ENCODE results near the gene FLT1. TPM values are rescaled to one million over a fixed set of nuclear protein-coding genes. Genes with fewer than 3 reads are reported as not detected.
A peak's percentile ranks its signal among the peaks of the same experiment; 100 is the strongest.

The FLT1 gene
- total RNA-seq, 2 experiments from 2014 or later: 21.7 to 27.4 TPM

DNA sequence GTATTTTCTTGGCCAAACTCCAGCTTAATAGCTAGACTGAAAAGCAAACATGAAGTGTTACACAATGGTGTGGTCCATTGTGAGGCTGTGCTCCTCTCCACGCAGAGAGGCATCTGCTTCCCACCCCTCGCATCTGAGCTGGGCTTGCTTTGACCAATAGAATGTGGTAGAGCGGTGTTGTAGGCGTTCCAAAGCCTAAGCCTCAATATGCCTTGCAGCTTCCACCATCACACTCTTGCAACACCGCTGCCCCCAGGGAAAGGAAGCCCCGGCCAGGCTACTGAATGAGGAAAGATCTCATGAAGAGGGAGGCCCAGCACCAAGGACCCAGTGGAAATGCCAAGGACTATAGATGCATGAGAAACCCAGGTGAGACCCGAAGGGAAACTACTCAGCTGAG is 9.4 kb downstream of the FLT1 start:
- H3K4me3 Mint-ChIP-seq: no peak overlapping the region
- peaks cover 11% of the 10 kb centered on the region for H3K4me1 Mint-ChIP-seq
- H3K9me3 Mint-ChIP-seq (ENCODE audit: low read depth): no peaks in the 10 kb centered on the region
- CTCF ChIA-PET: interaction anchor here (0.7 kb wide), 1 partner anchor 1191 kb away, joined by 3 read pairs; no protein-coding TSS in a partner anchor
- peaks cover 21% of the 10 kb centered on the region for H3K27me3 Mint-ChIP-seq
- intact Hi-C loops (cut with DNase I, micrococcal nuclease): no loop called here
- peaks cover 15% of the 10 kb centered on the region for H3K36me3 Mint-ChIP-seq (ENCODE audit: low read depth)
- POLR2A ChIA-PET: no interaction called here
- DNase-seq (no peak), ATAC-seq (no peak)
- no peak overlapping the region for H3K27ac Mint-ChIP-seq

DNA sequence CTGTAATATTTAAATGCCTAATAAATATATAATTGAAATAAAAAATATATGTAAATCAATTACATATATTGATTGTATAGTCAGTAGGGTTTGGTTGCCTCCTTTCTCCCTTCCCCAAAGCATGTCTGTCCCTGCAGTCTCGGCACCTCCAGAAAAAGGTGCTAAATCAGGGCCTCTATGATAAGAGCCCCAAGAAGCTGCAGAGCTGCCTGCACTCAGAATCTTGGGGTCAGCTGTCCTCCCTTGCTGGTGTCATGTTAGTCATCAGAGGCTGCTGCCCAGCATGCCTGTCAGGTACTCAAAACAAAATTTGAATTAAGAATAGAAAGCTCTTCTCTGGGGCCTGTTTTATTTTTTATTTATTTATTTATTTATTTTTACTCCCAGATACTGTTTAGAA is 9.8 kb downstream of the FLT1 start:
- ChIA-PET CTCF (no interaction called here), POLR2A (no interaction called here)
- Mint-ChIP-seq H3K27ac (no peak overlapping the region), H3K4me1 (peaks cover 8% of the 10 kb centered on the region), H3K36me3 (ENCODE audit: low read depth) (peaks cover 14% of the 10 kb centered on the region), H3K4me3 (no peak overlapping the region), H3K27me3 (peaks cover 20% of the 10 kb centered on the region), H3K9me3 (ENCODE audit: low read depth) (no peaks in the 10 kb centered on the region)
- DNase-seq (no peak), ATAC-seq (no peak)
- intact Hi-C loops (cut with DNase I, micrococcal nuclease): no loop called here

- peaks cover 8% of the 10 kb centered on the region for H3K36me3 Mint-ChIP-seq (ENCODE audit: low read depth)
- H3K27me3 Mint-ChIP-seq: peaks cover 14% of the 10 kb centered on the region
- ATAC-seq (no peak), DNase-seq (no peak)
- H3K27ac Mint-ChIP-seq: no peak overlapping the region
- intact Hi-C loops (cut with DNase I, micrococcal nuclease): no loop called here
- no peak overlapping the region for H3K4me3 Mint-ChIP-seq
- H3K4me1 Mint-ChIP-seq: no peaks in the 10 kb centered on the region
- H3K9me3 Mint-ChIP-seq (ENCODE audit: low read depth): no peaks in the 10 kb centered on the region
- ChIA-PET CTCF (interaction anchor here (0.6 kb wide), 1 partner anchor 1598 kb away, joined by 3 read pairs; no protein-coding TSS in a partner anchor), POLR2A (no interaction called here)
Measured at GRCh38 chr13:28483313-28483931, 11.5 kb downstream of the FLT1 start.

DNA sequence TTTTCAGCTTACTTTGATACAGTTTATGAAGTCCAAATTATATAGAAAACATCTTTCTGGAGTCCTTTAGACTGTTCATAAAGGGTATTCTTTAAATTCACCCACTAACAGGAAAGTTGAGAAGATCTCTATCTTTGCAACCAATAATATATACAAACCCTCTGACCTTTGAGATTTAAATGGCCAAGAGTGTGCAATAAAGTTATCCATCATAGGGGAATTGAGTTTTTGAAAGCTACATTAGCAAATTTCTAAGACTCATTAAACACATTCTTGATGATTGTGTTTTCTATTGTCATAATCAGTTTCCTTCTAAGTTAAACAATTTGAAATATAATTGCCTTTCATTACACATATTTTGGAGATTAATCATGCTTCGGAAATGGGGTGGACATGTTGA is 15.9 kb downstream of the FLT1 start:
- DNase-seq: no peak
- intact Hi-C loops (cut with DNase I, micrococcal nuclease): no loop called here
- peaks cover 9% of the 10 kb centered on the region for H3K4me1 Mint-ChIP-seq
- H3K9me3 Mint-ChIP-seq (ENCODE audit: low read depth): no peaks in the 10 kb centered on the region
- peaks cover 17% of the 10 kb centered on the region for H3K27me3 Mint-ChIP-seq
- CTCF ChIA-PET: interaction anchor here (1.6 kb wide), 1 partner anchor 11 kb away, joined by 4 read pairs; no protein-coding TSS in a partner anchor
- no peak overlapping the region for H3K27ac Mint-ChIP-seq
- ATAC-seq: no peak
- POLR2A ChIA-PET: no interaction called here
- H3K36me3 Mint-ChIP-seq (ENCODE audit: low read depth): peaks cover 6% of the 10 kb centered on the region
- no peak overlapping the region for H3K4me3 Mint-ChIP-seq

DNA sequence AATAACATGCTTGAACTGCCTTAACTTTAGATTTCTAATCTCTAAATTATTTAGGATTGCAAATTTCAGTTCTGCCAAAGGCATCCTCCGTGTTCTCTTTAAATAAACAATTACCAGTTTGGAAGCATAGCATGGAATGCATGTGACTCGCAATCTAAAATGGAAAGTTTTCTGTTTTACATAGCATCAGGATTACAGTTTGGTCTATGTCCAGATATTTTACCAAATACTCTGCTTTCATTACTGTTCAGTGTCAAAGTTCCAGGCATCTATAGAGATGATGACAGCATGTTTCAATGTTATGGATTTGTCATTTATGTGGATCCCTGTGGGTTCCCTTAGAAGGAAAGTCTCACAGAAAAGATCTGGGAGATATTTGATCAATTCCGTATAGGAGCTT is 16.8 kb downstream of the FLT1 start:
- ATAC-seq (no peak), DNase-seq (no peak)
- H3K9me3 Mint-ChIP-seq (ENCODE audit: low read depth): no peaks in the 10 kb centered on the region
- ChIA-PET CTCF (interaction anchor here (0.5 to 1.6 kb wide), 2 partner anchors 11 to 298 kb away, joined by 3 to 4 read pairs; no protein-coding TSS in a partner anchor), POLR2A (no interaction called here)
- peaks cover 6% of the 10 kb centered on the region for H3K36me3 Mint-ChIP-seq (ENCODE audit: low read depth)
- peaks cover 17% of the 10 kb centered on the region for H3K27me3 Mint-ChIP-seq
- H3K4me3 Mint-ChIP-seq: no peak overlapping the region
- no peak overlapping the region for H3K27ac Mint-ChIP-seq
- peaks cover 9% of the 10 kb centered on the region for H3K4me1 Mint-ChIP-seq
- intact Hi-C loops (cut with DNase I, micrococcal nuclease): no loop called here

GRCh38 chr13:28477709-28477973 is 17.3 kb downstream of the FLT1 start:
- H3K4me3 Mint-ChIP-seq: no peak overlapping the region
- no peak overlapping the region for H3K27ac Mint-ChIP-seq
- ATAC-seq (no peak), DNase-seq (no peak)
- ChIA-PET POLR2A (no interaction called here), CTCF (interaction anchor here (0.5 to 1.6 kb wide), 3 partner anchors 12 to 297 kb away, joined by 3 to 4 read pairs (median 4); no protein-coding TSS in a partner anchor)
- peaks cover 7% of the 10 kb centered on the region for H3K36me3 Mint-ChIP-seq (ENCODE audit: low read depth)
- peaks cover 13% of the 10 kb centered on the region for H3K27me3 Mint-ChIP-seq
- H3K4me1 Mint-ChIP-seq: peaks cover 9% of the 10 kb centered on the region
- H3K9me3 Mint-ChIP-seq (ENCODE audit: low read depth): no peaks in the 10 kb centered on the region
- intact Hi-C loops (cut with DNase I, micrococcal nuclease): no loop called here

GRCh38 chr13:28476919-28477708 is 17.8 kb downstream of the FLT1 start:
- peaks cover 9% of the 10 kb centered on the region for H3K36me3 Mint-ChIP-seq (ENCODE audit: low read depth)
- H3K4me3 Mint-ChIP-seq: no peak overlapping the region
- ATAC-seq (no peak), DNase-seq (no peak)
- ChIA-PET CTCF (interaction anchor here (1.3 to 1.6 kb wide), 2 partner anchors 12 to 27 kb away, joined by 4 read pairs; no protein-coding TSS in a partner anchor), POLR2A (no interaction called here)
- H3K27ac Mint-ChIP-seq: no peak overlapping the region
- H3K4me1 Mint-ChIP-seq: peaks cover 9% of the 10 kb centered on the region
- H3K9me3 Mint-ChIP-seq (ENCODE audit: low read depth): no peaks in the 10 kb centered on the region
- H3K27me3 Mint-ChIP-seq: peaks cover 13% of the 10 kb centered on the region
- intact Hi-C loops (cut with DNase I, micrococcal nuclease): no loop called here

DNA sequence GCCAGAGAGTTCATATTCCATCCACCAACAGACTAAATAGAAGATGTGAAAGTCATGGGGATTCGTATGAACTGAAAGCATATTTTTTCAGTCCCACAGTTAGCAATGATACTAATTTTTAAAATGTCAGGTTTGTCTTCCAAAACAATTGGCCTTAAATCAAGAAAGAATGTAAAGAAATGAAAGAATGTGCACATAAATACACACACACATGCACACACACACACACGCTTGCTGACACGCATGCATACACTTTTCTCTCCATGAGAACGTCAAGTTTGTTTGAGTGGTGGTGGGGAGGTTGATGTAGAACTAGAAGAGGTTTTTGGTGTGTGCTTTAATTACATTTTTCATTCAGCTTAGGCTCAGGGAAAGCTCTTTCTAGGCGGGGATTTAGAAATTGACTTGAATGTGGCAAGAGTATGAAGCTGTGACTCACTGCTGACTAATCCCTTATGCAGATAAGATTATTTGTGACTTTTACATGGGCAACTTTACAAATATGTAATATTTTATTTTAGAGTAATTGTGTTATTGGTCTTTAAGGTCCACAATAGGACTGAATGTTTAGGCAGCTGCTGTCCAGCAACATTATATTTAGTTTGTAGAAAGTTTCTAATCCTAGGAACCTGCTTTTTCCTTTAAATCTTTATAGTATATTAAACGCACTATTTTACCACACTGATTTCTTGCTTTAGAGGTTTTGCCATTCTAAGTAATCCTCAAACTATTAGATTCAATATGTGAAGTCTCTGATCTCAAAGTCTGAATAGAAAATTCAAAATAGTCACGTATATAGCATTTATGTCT is 18.8 kb downstream of the FLT1 start:
- H3K27ac Mint-ChIP-seq: peak overlapping the region; percentile 25
- H3K36me3 Mint-ChIP-seq (ENCODE audit: low read depth): peaks cover 6% of the 10 kb centered on the region
- DNase-seq (no peak), ATAC-seq (peak; percentile 63)
- ChIA-PET POLR2A (no interaction called here), CTCF (interaction anchor here (0.8 to 1.3 kb wide), 2 partner anchors 28 to 836 kb away, joined by 3 to 4 read pairs; no protein-coding TSS in a partner anchor)
- H3K27me3 Mint-ChIP-seq: peaks cover 8% of the 10 kb centered on the region
- H3K4me1 Mint-ChIP-seq: peaks cover 9% of the 10 kb centered on the region
- H3K4me3 Mint-ChIP-seq: no peak overlapping the region
- intact Hi-C loops (cut with DNase I, micrococcal nuclease): no loop called here
- no peaks in the 10 kb centered on the region for H3K9me3 Mint-ChIP-seq (ENCODE audit: low read depth)

- peaks cover 9% of the 10 kb centered on the region for H3K4me1 Mint-ChIP-seq
- H3K27me3 Mint-ChIP-seq: peaks cover 4% of the 10 kb centered on the region
- ATAC-seq (no peak), DNase-seq (no peak)
- H3K4me3 Mint-ChIP-seq: no peak overlapping the region
- H3K36me3 Mint-ChIP-seq (ENCODE audit: low read depth): peaks cover 7% of the 10 kb centered on the region
- intact Hi-C loops (cut with DNase I, micrococcal nuclease): no loop called here
- POLR2A ChIA-PET: no interaction called here
- H3K9me3 Mint-ChIP-seq (ENCODE audit: low read depth): no peaks in the 10 kb centered on the region
- CTCF ChIA-PET: interaction anchor here (0.6 kb wide), 1 partner anchor 170 kb away, joined by 3 read pairs; no protein-coding TSS in a partner anchor
- H3K27ac Mint-ChIP-seq: no peak overlapping the region
Measured at GRCh38 chr13:28474491-28475134, 20.3 kb downstream of the FLT1 start.

DNA sequence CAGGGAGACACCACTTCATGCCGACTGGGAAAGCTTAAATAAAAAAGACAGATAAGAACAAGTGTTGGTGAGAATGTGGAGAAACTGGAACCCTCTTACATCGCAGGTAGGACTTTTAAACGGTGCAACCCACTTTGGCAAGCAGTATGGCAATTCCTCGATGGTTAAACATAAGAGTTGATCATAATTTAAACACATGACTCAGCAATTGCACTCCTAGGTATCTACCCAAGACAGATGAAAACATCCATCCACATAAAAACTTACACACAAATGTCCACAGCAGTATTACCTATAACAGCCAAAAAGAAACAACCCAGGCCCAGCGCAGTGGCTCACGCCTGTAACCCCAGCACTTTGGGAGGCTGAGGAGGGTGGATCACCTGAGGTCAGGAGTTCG is 21.9 kb downstream of the FLT1 start:
- Mint-ChIP-seq H3K4me1 (peaks cover 18% of the 10 kb centered on the region), H3K27ac (no peak overlapping the region), H3K9me3 (ENCODE audit: low read depth) (no peaks in the 10 kb centered on the region), H3K36me3 (ENCODE audit: low read depth) (peaks cover 7% of the 10 kb centered on the region), H3K27me3 (peaks cover 4% of the 10 kb centered on the region), H3K4me3 (no peak overlapping the region)
- DNase-seq (no peak), ATAC-seq (no peak)
- ChIA-PET CTCF (no interaction called here), POLR2A (no interaction called here)
- intact Hi-C loops (cut with DNase I, micrococcal nuclease): no loop called here

DNA sequence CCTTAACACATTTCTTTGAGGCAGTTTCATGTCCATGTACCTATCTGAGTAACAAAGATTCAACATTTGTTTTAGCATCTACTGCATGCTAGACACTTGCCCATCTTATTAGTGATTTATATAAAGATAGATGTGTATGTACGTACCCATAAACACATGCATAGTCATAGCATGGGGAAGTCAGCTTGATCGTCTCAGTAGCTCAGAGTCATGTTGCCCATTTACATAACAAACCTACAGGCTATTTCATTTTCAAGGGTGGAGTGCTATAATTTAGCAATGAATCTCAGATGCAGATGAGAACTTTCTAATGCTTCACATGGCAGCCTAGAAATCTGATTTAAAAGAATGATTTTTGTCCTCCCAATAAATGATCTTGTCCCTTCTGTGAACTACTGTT is 23.5 kb downstream of the FLT1 start:
- H3K4me1 Mint-ChIP-seq: peaks cover 15% of the 10 kb centered on the region
- H3K27me3 Mint-ChIP-seq: peaks cover 2% of the 10 kb centered on the region
- H3K27ac Mint-ChIP-seq: no peak overlapping the region
- H3K9me3 Mint-ChIP-seq (ENCODE audit: low read depth): no peaks in the 10 kb centered on the region
- ChIA-PET CTCF (no interaction called here), POLR2A (interaction anchor here (0.6 kb wide), 1 partner anchor 63 kb away, joined by 3 read pairs; no protein-coding TSS in a partner anchor)
- DNase-seq (no peak), ATAC-seq (no peak)
- intact Hi-C loops (cut with DNase I, micrococcal nuclease): no loop called here
- no peak overlapping the region for H3K4me3 Mint-ChIP-seq
- peaks cover 10% of the 10 kb centered on the region for H3K36me3 Mint-ChIP-seq (ENCODE audit: low read depth)

All from activated CD4-positive, alpha-beta T cell treated with anti-CD3 and anti-CD28 coated beads for 36 hours (primary cell).